ENCODE measurements around the gene KRT32. TPM values are rescaled to one million over a fixed set of nuclear protein-coding genes. Genes with fewer than 3 reads are reported as not detected.

Gene KRT32
- total and polyA plus RNA-seq, 2 experiments from 2014 or later, result not detected

DNA sequence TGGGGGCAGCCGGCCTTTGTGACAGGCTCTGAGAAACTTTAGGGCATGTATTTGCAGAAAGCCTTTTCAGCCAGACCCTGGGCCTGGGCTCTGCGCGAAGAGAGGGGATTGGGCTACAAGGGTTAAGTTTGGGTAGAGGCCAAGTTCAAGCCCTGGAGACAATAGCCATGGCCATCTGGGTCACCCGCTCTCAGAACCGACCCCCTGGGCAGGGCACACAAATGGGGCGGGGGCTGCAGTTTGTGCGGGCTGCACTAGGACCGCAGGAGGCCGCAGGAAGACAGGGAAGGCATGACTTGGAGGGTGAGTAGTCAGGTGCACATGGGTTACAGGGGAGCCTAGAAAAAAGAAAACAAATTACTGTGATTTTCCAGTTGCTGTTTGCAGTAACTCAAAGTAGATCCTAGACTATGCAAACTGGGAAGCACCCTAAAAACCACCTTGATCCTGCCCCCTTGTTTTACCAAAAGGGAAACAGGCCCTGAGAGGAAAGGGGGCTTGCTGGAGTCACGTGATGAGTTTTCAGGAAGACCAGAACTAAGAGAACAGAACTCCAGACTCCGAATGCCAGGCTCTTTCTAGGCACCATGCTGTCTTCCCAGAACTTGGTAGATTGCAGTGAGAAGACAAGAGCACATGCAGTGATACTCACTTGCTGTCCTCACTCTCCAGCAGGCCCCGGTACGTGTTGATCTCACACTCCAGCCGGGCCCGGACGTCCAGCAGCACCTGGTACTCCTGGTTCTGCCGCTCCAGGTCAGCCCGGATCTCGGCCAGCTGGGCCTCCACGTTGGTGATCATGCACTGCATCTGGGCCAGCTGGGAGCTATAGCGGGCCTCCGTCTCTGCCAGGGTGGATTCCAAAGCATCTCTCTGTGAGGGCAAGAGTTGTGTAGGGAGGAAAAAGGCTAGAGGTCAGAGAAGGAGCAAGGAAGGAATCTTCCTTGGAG lies 10.0 kb upstream of the KRT32 start:
- Histone ChIP-seq H3K9ac (no peak overlapping the region), H3K9me2 (ENCODE audit: insufficient read depth) (no peaks in the 10 kb centered on the region), H3K27ac (no peak overlapping the region), H3K9me3 (ENCODE audit: low read depth) (no peaks in the 10 kb centered on the region), H3K27me3 (replicated peaks; ENCODE audit: insufficient read depth) (no peaks in the 10 kb centered on the region), H3K4me3 (no peak overlapping the region), H3K4me2 (ENCODE audit: unreplicated experiment) (no peak overlapping the region), H4K20me1 (ENCODE audit: insufficient read depth) (no peaks in the 10 kb centered on the region), H3K4me1 (ENCODE audit: insufficient read depth) (no peaks in the 10 kb centered on the region), H3K36me3 (ENCODE audit: low read depth) (no peaks in the 10 kb centered on the region), H3F3A (ENCODE audit: insufficient read depth) (no peaks in the 10 kb centered on the region), H2AFZ (no peak overlapping the region), H3K79me2 (ENCODE audit: insufficient read depth) (no peaks in the 10 kb centered on the region)
- no peak for DNase-seq
- WGBS, 2 experiments (ENCODE audit: low coverage in 1 of 2, low lambda C conversion rate in 2 of 2, missing lambda C conversion rate in 2 of 2), result 81 to 83% methylated on average over 22 of the region's 22 CpGs
- TF ChIP-seq EZH2phosphoT487 (IDR thresholded peaks at IDR 0.05; ENCODE audit: insufficient read depth, low read depth), result no peak
- no peak for TF ChIP-seq EZH2 (IDR thresholded peaks at IDR 0.05; ENCODE audit: insufficient read depth, poor library complexity, severe bottlenecking)
- in situ Hi-C loops (cut with MboI), result no loop called here

GRCh38 chr17:41475421-41475820 lies 8.2 kb upstream of the KRT32 start:
- DNase-seq, result no peak
- H3K27ac ChIP-seq, result no peak overlapping the region
- H3K4me1 ChIP-seq (ENCODE audit: insufficient read depth), result no peaks in the 10 kb centered on the region
- TF ChIP-seq EZH2phosphoT487 (IDR thresholded peaks at IDR 0.05; ENCODE audit: insufficient read depth, low read depth) (no peak), EZH2 (IDR thresholded peaks at IDR 0.05; ENCODE audit: insufficient read depth, poor library complexity, severe bottlenecking) (no peak)
- H3K27me3 ChIP-seq (replicated peaks; ENCODE audit: insufficient read depth), result peaks cover 6% of the 10 kb centered on the region; the same call in 1 of the 2 replicates
- H3K9ac ChIP-seq, result no peak overlapping the region
- in situ Hi-C loops (cut with MboI), result no loop called here
- H4K20me1 ChIP-seq (ENCODE audit: insufficient read depth), result no peaks in the 10 kb centered on the region
- H3K9me3 ChIP-seq (ENCODE audit: low read depth), result peaks cover 2% of the 10 kb centered on the region
- no peaks in the 10 kb centered on the region for H3F3A ChIP-seq (ENCODE audit: insufficient read depth)
- no peak overlapping the region for H3K4me3 ChIP-seq
- H3K4me2 ChIP-seq (ENCODE audit: unreplicated experiment), result no peak overlapping the region
- H2AFZ ChIP-seq, result no peak overlapping the region
- no peaks in the 10 kb centered on the region for H3K36me3 ChIP-seq (ENCODE audit: low read depth)
- H3K79me2 ChIP-seq (ENCODE audit: insufficient read depth), result no peaks in the 10 kb centered on the region
- WGBS, 2 experiments (ENCODE audit: low coverage in 1 of 2, low lambda C conversion rate in 2 of 2, missing lambda C conversion rate in 2 of 2), result 72 to 87% methylated on average over 4 of the region's 4 CpGs
- no peaks in the 10 kb centered on the region for H3K9me2 ChIP-seq (ENCODE audit: insufficient read depth)

DNA sequence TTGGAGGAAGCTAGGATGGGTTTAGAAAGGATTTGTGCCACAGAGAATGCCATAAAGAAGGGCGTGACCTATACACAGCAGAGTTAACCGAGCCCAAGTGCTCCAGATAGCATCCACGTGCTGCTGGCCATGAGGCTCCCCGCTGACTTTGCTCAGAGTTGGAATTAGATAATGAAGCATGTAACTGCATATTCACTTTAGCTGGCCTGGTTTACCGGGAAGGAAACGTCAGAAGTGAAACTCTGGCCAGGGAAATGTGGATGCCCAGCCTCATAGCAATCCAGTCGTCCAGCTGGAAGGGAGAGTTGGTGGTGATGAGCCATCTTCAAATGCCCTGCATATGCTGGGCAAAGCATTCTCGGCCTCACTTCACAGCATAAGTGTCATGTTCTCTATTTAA lies 7.7 kb upstream of the KRT32 start:
- H3K9me3 ChIP-seq (ENCODE audit: low read depth), result peaks cover 2% of the 10 kb centered on the region
- H2AFZ ChIP-seq, result no peak overlapping the region
- in situ Hi-C loops (cut with MboI), result no loop called here
- no peak for TF ChIP-seq EZH2phosphoT487 (IDR thresholded peaks at IDR 0.05; ENCODE audit: insufficient read depth, low read depth)
- TF ChIP-seq EZH2 (IDR thresholded peaks at IDR 0.05; ENCODE audit: insufficient read depth, poor library complexity, severe bottlenecking), result no peak
- H3K9ac ChIP-seq, result no peak overlapping the region
- no peaks in the 10 kb centered on the region for H3F3A ChIP-seq (ENCODE audit: insufficient read depth)
- H3K27me3 ChIP-seq (replicated peaks; ENCODE audit: insufficient read depth), result peaks cover 6% of the 10 kb centered on the region; the same call in 1 of the 2 replicates
- H3K79me2 ChIP-seq (ENCODE audit: insufficient read depth), result no peaks in the 10 kb centered on the region
- H3K27ac ChIP-seq, result no peak overlapping the region
- no peak overlapping the region for H3K4me2 ChIP-seq (ENCODE audit: unreplicated experiment)
- H3K4me1 ChIP-seq (ENCODE audit: insufficient read depth), result no peaks in the 10 kb centered on the region
- H3K4me3 ChIP-seq, result no peak overlapping the region
- H4K20me1 ChIP-seq (ENCODE audit: insufficient read depth), result no peaks in the 10 kb centered on the region
- DNase-seq, result peak; percentile 54
- 22 to 27% methylated on average over 8 of the region's 8 CpGs for WGBS, 2 experiments (ENCODE audit: low coverage in 1 of 2, low lambda C conversion rate in 2 of 2, missing lambda C conversion rate in 2 of 2)
- H3K9me2 ChIP-seq (ENCODE audit: insufficient read depth), result no peaks in the 10 kb centered on the region
- no peaks in the 10 kb centered on the region for H3K36me3 ChIP-seq (ENCODE audit: low read depth)

DNA sequence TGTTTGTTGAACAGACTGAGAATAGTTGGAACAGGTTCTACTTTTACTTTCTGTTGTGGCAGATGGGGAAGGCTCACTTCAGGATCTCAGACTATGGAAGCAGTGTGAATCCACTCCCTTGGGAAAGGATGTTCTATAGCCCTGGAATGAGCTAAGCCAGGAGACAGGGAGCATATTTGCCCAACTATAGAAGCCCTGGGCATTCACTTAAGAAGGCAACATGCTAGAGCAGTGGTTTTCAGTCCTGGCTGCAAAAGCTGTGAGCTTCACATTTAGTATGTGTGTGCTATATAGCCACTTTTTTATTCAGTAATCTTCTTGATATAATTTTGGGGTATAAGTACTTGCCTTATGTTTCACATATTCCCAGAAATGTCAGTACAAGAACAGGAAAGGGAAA lies 1.2 kb upstream of the KRT32 start:
- Histone ChIP-seq H3K36me3 (ENCODE audit: low read depth) (no peaks in the 10 kb centered on the region), H2AFZ (no peak overlapping the region), H3K4me1 (ENCODE audit: insufficient read depth) (peaks cover 12% of the 10 kb centered on the region), H4K20me1 (ENCODE audit: insufficient read depth) (no peaks in the 10 kb centered on the region), H3K9me3 (ENCODE audit: low read depth) (peaks cover 2% of the 10 kb centered on the region), H3F3A (ENCODE audit: insufficient read depth) (0 out of 2 replicates have a peak, but pooled peaks cover 3% of the 10 kb centered on the region), H3K4me3 (no peak overlapping the region), H3K9me2 (ENCODE audit: insufficient read depth) (no peaks in the 10 kb centered on the region), H3K9ac (no peak overlapping the region), H3K27me3 (replicated peaks; ENCODE audit: insufficient read depth) (peaks cover 8% of the 10 kb centered on the region; the same call in 1 of the 2 replicates), H3K4me2 (ENCODE audit: unreplicated experiment) (no peak overlapping the region), H3K79me2 (ENCODE audit: insufficient read depth) (no peaks in the 10 kb centered on the region), H3K27ac (no peak overlapping the region)
- TF ChIP-seq EZH2 (IDR thresholded peaks at IDR 0.05; ENCODE audit: insufficient read depth, poor library complexity, severe bottlenecking) (no peak), EZH2phosphoT487 (IDR thresholded peaks at IDR 0.05; ENCODE audit: insufficient read depth, low read depth) (no peak)
- no peak for DNase-seq
- in situ Hi-C loops (cut with MboI), result no loop called here

Measured in GM23248 (cell line).